Gastrocnemius medialis (tissue), 4 donors: ENCODE measurements around the gene HK1.

ENCODE experiments used
- CTCF ChIP-seq, 5 experiments: fragments of 450-650 bp in 3 of 5; fragments of 200-600 bp in 2 of 5; sonication (generic) in 2 of 5; IDR thresholded peaks in 4 of 5; conservative IDR thresholded peaks in 1 of 5; 1 replicate in 4 of 5; 2 replicates in 1 of 5; pipeline ENCODE4 v1.5.1; 2016 to 2019; ENCODE audit warnings: antibody characterized with exemption in 5 of 5, mild to moderate bottlenecking in 3 of 5, moderate library complexity in 3 of 5
- POLR2A ChIP-seq, 2 donors: fragments of 450-650 bp; IDR thresholded peaks; one replicate each; pipeline ENCODE4 v1.6.1; 2017; ENCODE audit warnings: antibody characterized with exemption in 2 of 2, mild to moderate bottlenecking in 2 of 2, moderate library complexity in 2 of 2

- TF ChIP-seq CTCF (IDR thresholded peaks at IDR 0.05 in 4 of 5, conservative IDR thresholded peaks at IDR 0.05 in 1 of 5), result no peak
- TF ChIP-seq POLR2A (IDR thresholded peaks at IDR 0.05), result no peak
These were observed 98.4 kb downstream of the HK1 start for GRCh38 chr10:69376662-69377061.
